Activated naive CD4-positive, alpha-beta T cell treated with anti-CD3 and anti-CD28 coated beads for 36 hours (primary cell): Measurements from ENCODE around the gene RASGEF1C. TPM values are rescaled to one million over a fixed set of nuclear protein-coding genes. Genes with fewer than 3 reads are reported as not detected.
A peak's percentile ranks its signal among the peaks of the same experiment; 100 is the strongest.

Experiments
- CTCF ChIA-PET: fragments of 350-600 bp; sonication (Branson Sonifier 250); formaldehyde crosslinking; loops from one replicate; lab custom pipeline; 2021; ENCODE audit warnings: antibody characterized with exemption; lab: Charles Lee
- DNase-seq: peaks from one replicate; pipeline ENCODE4 v3.0.0-alpha.2; 2020
- H3K27ac Mint-ChIP-seq: one replicate; pipeline ENCODE4 v1.8.0; 2021; ENCODE audit warnings: mild to moderate bottlenecking, mixed read lengths
- H3K27me3 Mint-ChIP-seq: one replicate; pipeline ENCODE4 v1.8.0; 2021; ENCODE audit warnings: low read depth, mixed read lengths
- H3K36me3 Mint-ChIP-seq: one replicate; pipeline ENCODE4 v1.8.0; 2021; ENCODE audit warnings: low read depth, mixed read lengths
- H3K4me1 Mint-ChIP-seq: one replicate; pipeline ENCODE4 v1.8.0; 2021; ENCODE audit warnings: low read depth, mixed read lengths
- H3K4me3 Mint-ChIP-seq: one replicate; pipeline ENCODE4 v1.8.0; 2021; ENCODE audit warnings: mild to moderate bottlenecking, moderate library complexity, mixed read lengths
- H3K9me3 Mint-ChIP-seq: one replicate; pipeline ENCODE4 v1.8.0; 2021; ENCODE audit warnings: mixed read lengths
- intact Hi-C: fragments of 100-400 bp; cut with micrococcal nuclease; formaldehyde crosslinking; loops from one replicate; pipeline ENCODE4 v1.15.1; 2023
- total RNA-seq, 2 experiments: library from RNA; stranded (reverse); gene quantifications; one replicate each; pipeline ENCODE4 v1.2.3, GENCODE V29; 2021

The RASGEF1C gene
- total RNA-seq: not detected

DNA sequence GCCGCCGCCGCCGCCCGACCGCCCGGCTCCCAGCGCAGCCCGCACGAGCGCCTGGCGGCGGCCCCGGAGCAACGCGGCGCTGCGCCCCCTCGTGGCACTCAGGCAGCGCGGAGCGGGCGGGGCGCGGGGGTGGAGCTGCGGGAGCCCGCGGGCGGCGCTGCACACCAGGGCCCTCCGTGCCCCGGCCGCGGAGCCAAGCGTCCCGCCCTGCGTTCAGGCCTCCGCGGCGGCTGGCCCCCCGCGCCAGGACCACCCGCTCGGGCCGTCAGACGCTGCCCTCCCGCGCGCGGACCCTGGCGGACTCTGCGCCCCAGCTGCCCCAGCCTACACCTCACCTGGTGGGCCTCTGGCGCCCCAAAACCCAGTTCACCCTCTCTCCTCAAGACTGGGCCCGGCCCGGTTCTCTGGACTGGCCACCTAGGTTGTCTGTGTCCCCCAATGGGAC, at the start of gene RASGEF1C:
Gene RASGEF1C, minus strand, starts transcription at position 75 of the 445 bp plus-strand sequence. CDS start 71,159 bp downstream, outside the sequence.
- Mint-ChIP-seq H3K36me3 (no peaks in the 10 kb centered on the region), H3K4me3 (peak within 1 kb of the TSS; percentile 55), H3K27ac (no peak within 1 kb of the TSS), H3K4me1 (peaks cover 5% of the 10 kb centered on the region), H3K27me3 (peaks cover 36% of the 10 kb centered on the region), H3K9me3 (peaks cover 3% of the 10 kb centered on the region)
- peak; percentile 62 for DNase-seq
- CTCF ChIA-PET: interaction anchor here (1.2 to 2.3 kb wide), 4 partner anchors 9 to 85 kb away, joined by 3 to 7 read pairs (median 4); no protein-coding TSS in a partner anchor
- intact Hi-C loops: loop anchor here (5.0 kb wide), 1 partner anchor 82 kb away; no protein-coding TSS in a partner anchor

DNA sequence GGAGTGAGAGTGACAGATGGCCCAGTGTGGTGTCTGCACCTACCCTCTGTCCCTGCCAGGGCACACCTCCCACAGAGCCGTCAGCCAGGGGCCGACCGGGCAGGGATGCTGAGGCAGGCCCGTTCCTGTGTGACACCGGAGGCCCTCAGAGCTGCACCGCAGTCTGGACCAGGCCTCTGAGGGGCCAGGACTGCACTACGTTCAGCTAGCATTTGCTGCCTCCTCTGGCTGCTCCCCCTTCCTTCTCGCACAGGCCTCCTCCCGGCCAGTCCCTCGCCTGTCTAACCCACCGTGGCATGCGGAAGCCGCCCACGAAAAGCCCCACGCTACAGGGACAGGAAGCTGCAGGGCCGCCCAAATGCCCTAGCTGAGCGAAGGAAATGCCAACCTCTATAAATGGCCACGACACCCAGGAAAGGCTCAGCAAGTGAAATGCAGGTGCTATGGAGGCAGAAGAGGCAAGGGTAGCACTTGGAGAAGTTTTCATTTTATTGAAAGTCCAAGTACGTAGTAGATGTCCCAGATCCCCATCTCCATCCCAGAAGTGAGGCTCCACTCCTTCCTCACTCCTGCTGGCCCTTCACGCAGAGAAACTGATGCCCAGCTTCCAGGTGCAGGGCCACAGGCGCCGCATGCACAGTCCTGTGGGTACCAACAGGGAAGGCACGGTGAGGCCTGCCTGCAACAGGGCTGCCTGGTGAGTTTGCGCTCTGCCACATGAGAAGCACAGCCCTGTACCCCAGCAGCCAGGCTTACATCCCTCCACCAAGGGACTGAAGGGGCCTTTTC, 44.2 kb upstream of the RASGEF1C start:
- Mint-ChIP-seq H3K27ac (no peak overlapping the region), H3K4me1 (no peaks in the 10 kb centered on the region), H3K9me3 (peaks cover 76% of the 10 kb centered on the region), H3K36me3 (peaks cover 87% of the 10 kb centered on the region), H3K27me3 (no peaks in the 10 kb centered on the region), H3K4me3 (no peak overlapping the region)
- intact Hi-C loops: no loop called here
- no peak for DNase-seq
- CTCF ChIA-PET: no interaction called here

DNA sequence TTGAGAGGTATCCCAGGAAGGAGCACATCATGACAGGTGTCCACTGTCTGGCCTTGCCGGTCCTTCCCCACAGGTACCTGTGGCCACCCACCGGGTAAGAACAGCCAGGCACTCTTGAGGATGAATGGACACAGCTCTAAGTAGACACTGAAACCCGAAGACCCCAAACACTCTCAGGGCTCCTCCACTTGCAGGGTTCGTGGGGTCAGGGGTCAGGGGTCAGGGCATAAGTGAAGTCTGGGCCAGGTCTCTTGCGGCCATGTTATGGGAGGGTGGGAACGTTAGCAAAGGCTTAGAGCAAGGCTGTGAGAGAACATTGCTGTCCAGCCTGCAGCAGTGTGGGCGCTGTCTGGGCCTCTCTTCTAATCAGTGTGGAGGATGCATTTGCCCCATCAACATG, 42.9 kb upstream of the RASGEF1C start:
- CTCF ChIA-PET: no interaction called here
- no peak overlapping the region for H3K27ac Mint-ChIP-seq
- H3K4me3 Mint-ChIP-seq: no peak overlapping the region
- H3K9me3 Mint-ChIP-seq: peaks cover 70% of the 10 kb centered on the region
- no peaks in the 10 kb centered on the region for H3K27me3 Mint-ChIP-seq
- intact Hi-C loops: no loop called here
- DNase-seq: no peak
- no peaks in the 10 kb centered on the region for H3K4me1 Mint-ChIP-seq
- peaks cover 86% of the 10 kb centered on the region for H3K36me3 Mint-ChIP-seq

DNA sequence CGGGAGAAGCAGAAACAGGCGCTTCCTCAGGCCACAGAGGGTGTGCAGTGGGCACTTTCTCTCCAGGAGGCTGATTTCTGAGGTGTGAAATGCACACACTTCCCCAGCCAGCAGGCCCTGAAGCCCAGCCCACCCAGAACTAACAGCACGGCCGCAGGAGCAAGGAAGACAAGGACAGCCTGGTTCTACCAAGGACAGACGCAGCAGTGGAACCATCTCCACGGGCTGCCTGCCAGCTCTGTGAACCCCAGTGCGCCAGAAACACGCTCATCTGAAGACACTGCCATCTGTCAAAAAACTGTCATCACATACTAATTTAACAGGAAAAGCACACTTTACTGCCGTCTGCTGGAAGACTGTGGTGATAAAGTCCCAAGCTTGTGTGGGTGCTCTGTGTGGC, 42.1 kb upstream of the RASGEF1C start:
- DNase-seq: no peak
- H3K27ac Mint-ChIP-seq: no peak overlapping the region
- CTCF ChIA-PET: no interaction called here
- H3K4me3 Mint-ChIP-seq: no peak overlapping the region
- peaks cover 72% of the 10 kb centered on the region for H3K9me3 Mint-ChIP-seq
- no peaks in the 10 kb centered on the region for H3K27me3 Mint-ChIP-seq
- no peaks in the 10 kb centered on the region for H3K4me1 Mint-ChIP-seq
- intact Hi-C loops: no loop called here
- H3K36me3 Mint-ChIP-seq: peaks cover 85% of the 10 kb centered on the region

- intact Hi-C loops: no loop called here
- peaks cover 66% of the 10 kb centered on the region for H3K9me3 Mint-ChIP-seq
- DNase-seq: no peak
- H3K4me1 Mint-ChIP-seq: no peaks in the 10 kb centered on the region
- no peaks in the 10 kb centered on the region for H3K27me3 Mint-ChIP-seq
- no peak overlapping the region for H3K27ac Mint-ChIP-seq
- no peak overlapping the region for H3K4me3 Mint-ChIP-seq
- CTCF ChIA-PET: no interaction called here
- peaks cover 87% of the 10 kb centered on the region for H3K36me3 Mint-ChIP-seq
These were observed 41.3 kb upstream of the RASGEF1C start for GRCh38 chr5:180250329-180250728.

- intact Hi-C loops: no loop called here
- Mint-ChIP-seq H3K27ac (no peak overlapping the region), H3K9me3 (peaks cover 18% of the 10 kb centered on the region), H3K36me3 (peaks cover 91% of the 10 kb centered on the region), H3K4me3 (no peak overlapping the region), H3K27me3 (no peaks in the 10 kb centered on the region), H3K4me1 (no peaks in the 10 kb centered on the region)
- DNase-seq: no peak
- CTCF ChIA-PET: no interaction called here
These were observed 32.6 kb upstream of the RASGEF1C start for GRCh38 chr5:180241600-180241999.

DNA sequence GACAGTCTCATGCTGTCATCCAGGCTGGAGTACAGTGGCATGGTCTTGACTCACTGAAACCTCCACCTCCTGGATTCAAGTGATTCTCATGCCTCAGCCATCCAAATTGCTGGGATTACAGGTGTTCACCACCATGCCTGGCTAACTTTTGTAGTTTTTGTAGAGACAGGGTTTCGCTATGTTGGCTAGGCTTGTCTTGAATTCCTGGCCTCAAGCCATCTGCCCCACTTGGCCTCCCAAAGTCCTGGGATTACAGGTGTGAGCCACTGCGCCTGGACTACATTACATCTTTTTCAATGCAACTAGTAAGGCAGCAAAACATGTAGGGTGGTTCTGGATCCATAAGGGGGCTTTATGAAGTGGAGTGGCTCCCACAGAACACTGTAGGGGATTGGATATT, 29.6 kb upstream of the RASGEF1C start:
- H3K4me1 Mint-ChIP-seq: no peaks in the 10 kb centered on the region
- DNase-seq: no peak
- intact Hi-C loops: no loop called here
- H3K36me3 Mint-ChIP-seq: peaks cover 95% of the 10 kb centered on the region
- CTCF ChIA-PET: no interaction called here
- H3K4me3 Mint-ChIP-seq: no peak overlapping the region
- no peak overlapping the region for H3K27ac Mint-ChIP-seq
- no peaks in the 10 kb centered on the region for H3K27me3 Mint-ChIP-seq
- peaks cover 18% of the 10 kb centered on the region for H3K9me3 Mint-ChIP-seq

DNA sequence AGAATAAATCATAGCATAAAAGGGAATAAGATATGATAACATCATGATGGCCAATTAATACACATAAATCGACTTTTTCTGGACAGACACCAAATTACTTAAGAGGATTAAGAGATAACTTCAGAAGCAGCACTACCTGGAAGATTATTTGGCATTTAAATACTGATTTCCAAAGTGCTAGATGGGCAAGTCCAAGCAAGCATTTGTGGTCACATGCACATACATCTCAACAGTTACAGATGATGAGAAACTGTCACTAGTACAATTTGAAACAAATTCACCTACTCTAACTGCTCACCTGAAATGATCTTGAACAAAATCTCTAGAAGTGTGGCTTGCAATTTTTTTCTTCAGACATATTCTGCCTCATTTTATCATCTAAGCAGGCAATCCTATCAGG, 26.8 kb upstream of the RASGEF1C start:
- CTCF ChIA-PET: no interaction called here
- Mint-ChIP-seq H3K27me3 (no peaks in the 10 kb centered on the region), H3K4me1 (no peaks in the 10 kb centered on the region), H3K36me3 (peaks cover 85% of the 10 kb centered on the region), H3K4me3 (no peak overlapping the region), H3K27ac (no peak overlapping the region), H3K9me3 (peaks cover 15% of the 10 kb centered on the region)
- intact Hi-C loops: no loop called here
- no peak for DNase-seq

- Mint-ChIP-seq H3K36me3 (peaks cover 82% of the 10 kb centered on the region), H3K4me1 (no peaks in the 10 kb centered on the region), H3K9me3 (peaks cover 15% of the 10 kb centered on the region), H3K27ac (no peak overlapping the region), H3K27me3 (no peaks in the 10 kb centered on the region), H3K4me3 (no peak overlapping the region)
- DNase-seq: no peak
- CTCF ChIA-PET: no interaction called here
- intact Hi-C loops: no loop called here
These were observed 26.1 kb upstream of the RASGEF1C start for GRCh38 chr5:180235077-180235476.

DNA sequence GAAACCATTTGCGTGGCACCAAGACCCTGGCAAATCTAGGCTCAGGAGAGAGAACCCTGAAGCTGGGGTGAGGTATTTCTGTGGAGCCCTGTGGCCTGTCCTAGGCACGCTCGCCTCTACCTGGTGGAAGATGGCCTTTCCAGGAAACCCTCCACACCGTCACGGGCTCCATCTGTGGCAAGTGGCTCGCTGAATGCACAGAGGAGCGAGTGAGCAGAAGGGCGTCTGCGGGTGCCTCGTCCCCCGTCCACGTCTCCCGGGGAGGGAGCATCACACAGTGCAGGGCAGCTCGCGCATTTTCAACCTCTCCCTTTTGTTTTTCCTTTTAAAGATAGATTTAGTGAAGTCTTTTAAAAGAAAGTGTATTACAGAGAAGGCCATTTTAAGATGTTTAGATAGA, 25.3 kb upstream of the RASGEF1C start:
- no peak overlapping the region for H3K4me3 Mint-ChIP-seq
- H3K4me1 Mint-ChIP-seq: no peaks in the 10 kb centered on the region
- peaks cover 17% of the 10 kb centered on the region for H3K9me3 Mint-ChIP-seq
- no peak for DNase-seq
- CTCF ChIA-PET: no interaction called here
- H3K27ac Mint-ChIP-seq: no peak overlapping the region
- H3K36me3 Mint-ChIP-seq: peaks cover 79% of the 10 kb centered on the region
- no peaks in the 10 kb centered on the region for H3K27me3 Mint-ChIP-seq
- intact Hi-C loops: no loop called here

DNA sequence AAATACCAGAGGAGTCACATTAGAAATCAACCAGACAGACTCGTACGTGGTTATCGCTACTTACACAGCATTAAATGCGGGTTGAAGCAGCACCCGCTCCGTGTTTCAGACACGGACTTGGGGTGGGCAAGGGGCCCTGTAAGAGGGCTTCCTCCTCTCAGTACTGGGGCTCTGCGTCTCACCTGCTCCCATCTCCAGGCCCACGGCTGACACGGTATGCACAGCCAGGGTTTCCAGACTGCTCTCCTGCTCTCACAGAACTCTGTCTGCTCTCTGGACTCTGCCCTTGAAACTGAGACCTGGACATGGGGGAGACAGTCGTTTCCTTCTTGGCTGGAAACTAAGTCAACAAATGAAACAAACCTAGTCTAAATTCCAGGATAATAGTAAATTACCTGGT, 24.7 kb upstream of the RASGEF1C start:
- H3K27ac Mint-ChIP-seq: no peak overlapping the region
- H3K9me3 Mint-ChIP-seq: peaks cover 20% of the 10 kb centered on the region
- H3K27me3 Mint-ChIP-seq: no peaks in the 10 kb centered on the region
- DNase-seq: no peak
- intact Hi-C loops: no loop called here
- H3K36me3 Mint-ChIP-seq: peaks cover 76% of the 10 kb centered on the region
- H3K4me3 Mint-ChIP-seq: no peak overlapping the region
- CTCF ChIA-PET: no interaction called here
- no peaks in the 10 kb centered on the region for H3K4me1 Mint-ChIP-seq

DNA sequence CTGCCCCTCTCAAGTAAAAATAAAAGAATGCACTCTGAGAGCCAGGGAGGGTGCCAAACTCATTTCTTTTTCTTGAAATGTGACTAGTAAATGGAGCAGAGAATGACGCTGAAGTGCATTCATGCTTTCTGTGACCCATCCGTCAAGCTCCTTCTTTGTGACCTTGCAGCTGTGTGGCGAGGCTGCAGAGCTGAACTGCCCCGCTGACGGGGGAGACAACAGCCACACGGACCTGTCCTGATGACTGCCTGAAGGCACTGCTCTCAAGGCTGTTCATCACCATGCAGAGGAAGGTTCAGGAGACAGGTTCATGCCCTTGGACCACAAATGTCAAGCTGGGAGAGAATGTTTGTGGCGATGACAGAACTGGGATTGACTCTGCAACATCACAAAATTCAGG, 21.0 kb upstream of the RASGEF1C start:
- H3K9me3 Mint-ChIP-seq: peaks cover 36% of the 10 kb centered on the region
- no peaks in the 10 kb centered on the region for H3K4me1 Mint-ChIP-seq
- no peak for DNase-seq
- peaks cover 58% of the 10 kb centered on the region for H3K36me3 Mint-ChIP-seq
- intact Hi-C loops: no loop called here
- H3K27me3 Mint-ChIP-seq: no peaks in the 10 kb centered on the region
- H3K4me3 Mint-ChIP-seq: no peak overlapping the region
- CTCF ChIA-PET: no interaction called here
- no peak overlapping the region for H3K27ac Mint-ChIP-seq

DNA sequence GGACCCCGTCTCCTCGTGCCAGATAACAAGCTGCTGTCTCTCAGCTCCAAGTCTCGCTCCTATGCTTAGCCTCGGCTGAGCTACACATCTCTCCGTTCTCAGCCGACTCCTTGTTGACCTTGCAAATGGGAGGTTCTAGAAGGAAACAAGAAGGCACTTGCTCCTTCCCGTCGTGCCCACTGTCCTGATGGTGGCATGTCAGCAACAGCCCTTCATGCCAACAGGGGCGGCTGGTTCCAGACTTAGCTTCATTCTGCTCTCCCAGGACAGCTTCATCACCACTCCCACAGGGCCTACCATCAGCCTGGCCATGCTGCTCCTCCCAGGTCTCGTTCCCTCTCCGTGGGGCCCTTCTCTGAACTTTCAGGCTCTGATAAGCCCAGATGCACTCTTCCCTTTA, 13.0 kb upstream of the RASGEF1C start:
- no peaks in the 10 kb centered on the region for H3K27me3 Mint-ChIP-seq

More for the DNA sequence above, 13.0 kb upstream of the RASGEF1C start:
- intact Hi-C loops: no loop called here
- H3K4me1 Mint-ChIP-seq: no peaks in the 10 kb centered on the region
- H3K4me3 Mint-ChIP-seq: no peak overlapping the region
- H3K27ac Mint-ChIP-seq: no peak overlapping the region
- CTCF ChIA-PET: no interaction called here
- H3K36me3 Mint-ChIP-seq: peaks cover 23% of the 10 kb centered on the region
- H3K9me3 Mint-ChIP-seq: peaks cover 60% of the 10 kb centered on the region
- DNase-seq: no peak
